Fibroblast of the conjunctiva (primary cell): ENCODE data around the gene AOX1.
A peak's percentile ranks its signal among the peaks of the same experiment; 100 is the strongest.
"Not testable (repeated sequence)": the region's sequence is repeated elsewhere in the genome, so short reads cannot be mapped to it uniquely, and the experiment has no call there.

Experiments used
- DNase-seq: peaks from one replicate; pipeline ENCODE4 v3.0.0-alpha.2; 2010; ENCODE audit warnings: low read depth

Gene AOX1

DNA sequence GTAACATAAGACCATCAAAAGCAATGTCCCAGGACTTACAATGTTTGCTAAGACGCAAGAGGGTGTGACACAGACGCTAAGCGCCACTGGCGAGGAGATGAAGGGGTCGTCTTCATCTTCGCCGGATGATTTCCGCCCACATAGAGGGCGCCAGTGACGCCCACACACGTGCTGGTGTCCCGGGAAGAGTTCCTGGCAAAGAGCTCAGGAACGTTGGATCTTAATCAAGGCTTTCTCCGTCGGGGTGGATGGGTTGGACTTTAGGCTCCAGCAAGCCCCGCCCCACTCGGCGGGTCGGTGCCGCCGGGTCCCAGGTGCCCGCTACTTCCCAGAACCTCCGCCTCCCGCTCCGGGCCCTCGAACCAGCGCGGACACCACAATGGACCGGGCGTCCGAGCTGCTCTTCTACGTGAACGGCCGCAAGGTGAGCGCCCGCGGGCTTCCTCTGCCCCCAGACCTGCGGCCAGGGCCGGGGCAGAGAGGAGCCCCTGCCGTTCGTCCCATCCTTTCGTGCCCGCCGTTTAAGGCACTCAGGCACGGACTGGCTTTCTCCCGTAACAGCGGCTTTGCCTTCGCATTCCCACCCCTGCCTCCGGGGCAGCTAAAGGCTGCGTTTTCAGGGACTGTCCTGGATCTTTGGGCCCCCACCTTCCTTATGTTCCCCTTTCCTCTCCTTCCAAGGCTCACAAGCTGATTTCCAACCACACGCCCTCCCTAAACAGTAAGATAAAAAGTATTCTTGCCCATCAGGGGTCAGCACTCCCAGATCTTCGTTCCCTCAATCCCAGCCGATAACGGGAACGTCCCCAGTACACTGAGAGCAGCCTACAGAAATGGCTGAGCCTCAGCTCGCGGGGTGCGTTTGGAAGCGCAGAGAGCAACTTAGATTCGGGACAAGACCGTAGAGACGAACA is at the start of gene AOX1:
TSS of gene AOX1 (plus strand) at position 285 of the 914 bp plus-strand sequence. CDS start at position 380, 95 bp downstream.
- peak; percentile 72 for DNase-seq

DNA sequence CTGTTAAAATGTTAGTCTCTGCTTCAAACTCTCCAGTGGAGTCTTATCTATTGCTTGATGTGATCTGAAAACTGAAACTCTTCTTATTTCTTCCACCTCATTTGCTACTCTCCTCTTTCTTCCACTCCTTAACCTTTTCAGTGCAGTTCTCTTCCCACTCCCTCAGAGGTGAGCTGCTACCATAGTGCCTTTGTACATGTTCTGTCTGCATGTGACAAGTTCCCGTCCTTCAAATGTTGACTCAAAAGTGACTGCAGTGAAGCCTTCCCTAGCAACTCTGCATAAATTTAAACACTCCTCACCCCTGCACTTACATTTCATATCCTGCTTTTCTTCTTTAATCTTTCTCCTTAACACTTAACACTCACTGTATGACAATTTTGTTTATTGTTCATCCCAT is 47.7 kb upstream of the AOX1 start:
- DNase-seq: no peak

DNA sequence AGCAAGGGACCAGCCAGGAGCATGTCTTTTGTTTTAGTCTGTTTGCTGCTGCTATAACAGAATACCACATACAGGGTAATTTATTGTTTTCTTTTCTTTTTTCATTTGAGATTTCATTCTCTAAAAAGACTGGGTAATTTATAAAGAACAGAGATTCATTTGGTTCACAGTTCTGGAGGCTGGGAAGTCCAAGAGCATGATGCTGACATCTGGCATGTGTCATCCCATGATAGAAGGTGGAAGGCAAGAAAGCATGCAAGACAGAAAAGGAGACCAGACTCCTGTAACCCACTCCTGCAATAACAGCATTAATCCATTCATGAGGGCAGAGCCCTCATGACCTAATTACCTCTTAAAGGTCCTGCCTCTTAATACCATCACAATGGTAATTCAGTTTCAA is 45.0 kb upstream of the AOX1 start:
- DNase-seq: no peak

DNA sequence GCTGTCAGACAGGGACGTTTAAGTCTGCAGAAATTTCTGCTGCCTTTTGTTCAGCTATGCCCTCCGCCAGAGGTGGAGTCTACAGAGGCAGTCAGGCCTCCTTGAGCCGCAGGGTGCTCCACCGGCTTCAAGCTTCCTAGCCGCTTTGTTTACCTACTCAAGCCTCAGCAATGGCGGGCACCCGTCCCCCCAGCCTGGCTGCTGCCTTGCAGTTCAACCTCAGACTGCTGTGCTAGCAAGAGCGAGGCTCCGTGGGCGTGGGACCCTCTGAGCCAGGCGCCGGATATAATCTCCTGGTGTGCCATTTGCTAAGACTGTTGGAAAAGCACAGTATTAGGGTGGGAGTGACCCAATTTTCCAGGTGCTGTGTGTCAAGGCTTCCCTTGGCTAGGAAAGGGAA is 19.2 kb upstream of the AOX1 start:
- not testable (repeated sequence) for DNase-seq

DNA sequence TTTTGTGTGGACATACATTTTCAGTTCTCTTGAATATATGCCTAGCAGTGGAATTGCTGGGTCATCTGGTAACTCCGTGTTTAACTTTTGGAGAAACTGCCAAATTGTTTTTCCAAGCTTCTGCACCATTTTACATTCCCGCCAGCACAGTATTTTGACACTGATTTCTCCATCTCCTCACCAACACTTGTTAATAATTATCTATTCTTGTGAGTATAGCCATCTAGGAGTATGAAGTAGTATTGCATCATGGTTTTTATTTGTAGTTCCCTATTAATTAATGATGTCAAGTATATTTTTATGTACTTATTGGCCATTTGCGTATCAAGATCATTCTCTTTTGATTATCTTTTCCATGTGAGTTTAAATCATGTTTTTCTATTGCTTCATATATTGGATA is 17.9 kb upstream of the AOX1 start:
- no peak for DNase-seq

DNA sequence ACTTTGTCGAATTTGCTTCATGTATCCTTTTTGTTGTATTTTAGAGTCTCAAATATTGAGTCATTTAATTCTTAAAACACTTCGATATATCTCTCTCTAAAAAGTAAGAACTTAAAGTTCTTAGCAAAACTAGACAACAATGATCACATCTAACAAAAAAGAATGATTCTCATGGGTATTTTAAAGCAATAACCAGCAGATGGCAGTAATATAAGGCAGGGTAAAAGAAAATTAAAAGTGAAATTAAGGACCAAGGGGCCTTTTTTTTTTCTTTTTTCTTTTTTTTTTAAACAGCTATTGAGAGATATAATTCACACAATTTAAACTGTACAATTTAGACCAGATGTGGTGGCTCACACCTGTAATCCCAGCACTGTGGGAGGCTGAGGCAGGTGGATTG is 9.9 kb upstream of the AOX1 start:
- DNase-seq: no peak

DNA sequence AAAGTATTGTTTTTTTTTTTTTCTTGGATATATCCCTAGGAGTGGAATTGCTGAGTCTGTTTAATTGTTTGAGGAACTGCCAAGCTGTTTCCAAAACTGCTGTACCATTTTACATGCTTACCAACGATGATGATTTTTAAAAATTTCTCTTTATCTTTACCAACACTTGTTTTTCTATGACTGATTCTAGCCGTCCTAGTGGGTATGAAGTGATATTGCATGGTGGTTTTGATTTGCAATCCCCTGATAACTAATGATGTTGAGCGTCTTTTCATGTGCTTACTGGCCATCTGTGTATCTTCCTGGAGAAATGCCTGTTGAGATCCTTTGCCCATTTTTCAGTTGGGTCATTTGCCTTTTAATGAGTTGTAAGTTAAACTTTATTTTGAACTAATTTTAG is 8.8 kb upstream of the AOX1 start:
- no peak for DNase-seq

DNA sequence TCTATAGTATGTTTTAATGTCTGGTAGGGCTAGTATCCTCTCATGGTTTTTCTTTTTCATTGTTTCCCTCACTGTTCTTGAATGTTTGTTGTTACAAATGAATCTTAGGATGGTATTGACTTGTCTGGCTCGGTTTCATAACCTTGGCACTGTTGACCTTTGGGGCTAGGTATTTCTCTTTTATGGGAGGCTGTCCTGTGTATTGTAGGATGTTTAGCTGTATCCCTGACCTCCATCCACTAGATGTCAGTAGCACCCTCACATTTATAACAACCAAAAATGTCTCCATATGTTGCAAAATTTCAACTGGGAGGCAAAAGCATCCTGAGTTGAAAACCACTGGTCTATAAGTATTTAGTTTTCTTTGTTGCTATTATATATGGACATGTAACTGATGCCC is 7.0 kb upstream of the AOX1 start:
- no peak for DNase-seq

DNA sequence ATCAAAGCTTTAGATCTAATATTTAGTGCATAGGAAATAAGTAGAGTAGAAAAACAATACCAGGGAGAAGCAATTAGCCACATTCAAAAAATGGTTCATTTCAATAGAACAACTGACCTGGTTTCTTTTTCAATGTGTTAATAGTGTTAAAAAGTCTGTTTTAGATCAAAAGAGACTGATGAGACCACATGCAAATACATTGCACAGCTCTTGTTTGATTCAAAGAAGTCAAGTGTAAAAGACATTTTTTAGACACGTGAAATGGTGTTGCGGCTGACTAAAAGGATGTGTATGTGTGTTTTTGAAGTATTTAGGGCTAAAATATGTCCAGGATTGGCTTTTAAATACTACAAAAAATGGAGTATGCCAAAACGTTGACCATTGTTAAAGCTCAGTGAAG is 1.2 kb upstream of the AOX1 start:
- DNase-seq: no peak

DNA sequence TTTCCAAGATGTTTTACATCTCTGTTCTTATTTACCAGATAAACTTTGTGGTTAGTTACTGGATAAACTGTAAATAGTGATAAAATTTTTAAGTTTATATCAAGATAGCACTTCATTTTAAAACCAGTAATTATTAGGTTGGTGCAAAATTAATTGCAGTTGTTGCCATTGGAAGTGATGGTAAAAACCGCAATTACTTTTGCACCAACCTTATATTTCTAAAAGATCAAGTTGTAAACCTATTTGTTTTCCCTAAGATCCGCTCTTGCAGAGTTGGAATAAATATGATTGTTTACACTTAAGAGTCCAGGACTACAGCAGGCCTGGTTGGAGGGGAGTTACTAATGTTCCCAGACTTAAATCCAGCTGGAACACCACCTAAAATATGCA is 479 bp upstream of the AOX1 start:
- no peak for DNase-seq

DNA sequence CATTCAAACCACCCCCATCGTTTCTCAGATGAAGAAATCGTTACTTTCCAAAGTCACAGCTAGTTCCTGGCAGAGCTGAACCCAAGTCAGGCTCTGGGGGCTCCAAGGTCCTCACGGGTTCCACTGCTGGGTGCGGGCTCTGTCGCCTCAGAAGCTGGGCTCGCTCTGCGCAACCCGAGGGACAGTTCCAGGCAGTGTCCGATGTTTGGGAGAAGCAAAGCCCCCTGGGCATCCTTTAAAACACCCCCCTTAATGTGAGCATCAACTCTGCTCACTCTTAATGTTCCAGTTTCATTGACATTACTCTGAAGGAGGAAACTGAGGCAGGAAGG is 796 bp downstream of the AOX1 start:
- no peak for DNase-seq

DNA sequence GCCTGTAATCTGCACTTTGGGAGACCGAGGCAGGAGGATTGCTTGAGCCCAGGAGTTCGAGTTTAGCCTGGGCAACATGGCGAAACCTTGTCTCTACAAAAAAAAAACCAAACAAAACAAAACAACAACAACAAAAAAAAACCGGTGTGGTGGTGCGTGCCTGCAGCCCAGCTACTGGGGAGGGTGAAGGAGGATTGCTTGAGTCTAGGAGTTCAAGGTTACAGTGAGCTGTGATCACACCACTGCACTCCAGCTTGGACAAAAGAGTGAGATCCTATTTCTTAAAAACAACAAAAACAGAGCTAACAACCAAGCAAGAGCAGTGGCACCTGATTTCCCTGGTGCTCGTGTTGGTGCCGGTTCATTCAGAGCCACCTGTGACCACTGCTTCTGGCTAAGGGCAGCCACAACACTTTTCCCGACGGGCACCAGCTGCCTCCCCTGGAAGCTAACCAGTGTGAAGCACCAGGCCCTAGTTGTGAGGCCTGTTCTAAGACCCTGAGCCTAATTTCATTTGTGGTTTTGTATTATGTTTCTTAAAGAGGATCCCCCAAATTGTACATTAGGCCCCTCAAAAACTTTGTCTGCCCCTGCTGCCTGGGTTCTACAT is 1.3 kb downstream of the AOX1 start:
- DNase-seq: no peak

DNA sequence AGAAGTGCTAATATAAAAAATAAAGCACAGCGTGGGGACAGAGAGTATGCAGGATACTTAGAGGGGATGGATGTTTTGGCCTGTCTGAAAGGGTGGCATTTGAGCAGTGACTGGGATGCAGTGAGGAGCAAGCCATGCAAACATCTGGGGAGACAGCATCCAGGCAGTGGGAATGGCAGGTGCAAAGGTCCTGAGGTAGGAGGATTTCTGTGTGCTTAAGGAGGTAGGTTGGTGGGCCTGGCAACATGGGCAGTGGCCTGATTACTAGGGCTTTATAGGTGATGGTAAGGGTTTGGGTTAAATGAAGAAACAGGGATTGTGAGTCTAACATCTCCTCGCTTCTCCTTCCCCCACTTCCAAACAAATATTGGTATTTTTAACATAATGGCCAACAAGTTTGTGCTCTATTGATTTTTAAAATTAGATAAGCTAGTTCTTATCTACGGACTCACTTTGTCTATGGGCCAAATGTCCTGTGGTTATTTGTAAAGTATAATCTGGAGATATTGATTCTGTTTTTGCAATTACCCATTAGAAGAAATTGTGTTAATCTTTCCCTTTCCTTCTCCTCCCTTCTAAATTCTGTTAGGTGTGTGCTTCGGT is 2.4 kb downstream of the AOX1 start:
- no peak for DNase-seq

DNA sequence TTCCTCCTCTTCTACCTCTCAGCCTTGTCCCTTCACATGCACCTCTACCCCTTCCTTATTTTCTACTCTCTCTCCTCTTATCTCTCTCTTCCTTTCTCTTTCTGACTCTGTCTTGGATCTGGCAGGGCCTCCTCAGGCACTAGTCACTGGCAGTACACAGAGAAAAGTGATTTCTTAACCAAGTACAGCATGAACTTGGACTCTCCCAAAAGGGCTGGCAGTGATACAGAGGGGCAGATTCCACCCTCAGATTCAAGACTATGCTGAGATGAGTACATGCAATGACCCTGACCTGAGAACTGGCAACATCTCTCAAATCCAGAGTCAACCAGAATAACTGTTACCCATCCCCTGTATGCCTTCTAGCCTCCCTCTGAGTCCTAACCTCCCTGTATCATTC is 4.3 kb downstream of the AOX1 start:
- peak; percentile 67 for DNase-seq

DNA sequence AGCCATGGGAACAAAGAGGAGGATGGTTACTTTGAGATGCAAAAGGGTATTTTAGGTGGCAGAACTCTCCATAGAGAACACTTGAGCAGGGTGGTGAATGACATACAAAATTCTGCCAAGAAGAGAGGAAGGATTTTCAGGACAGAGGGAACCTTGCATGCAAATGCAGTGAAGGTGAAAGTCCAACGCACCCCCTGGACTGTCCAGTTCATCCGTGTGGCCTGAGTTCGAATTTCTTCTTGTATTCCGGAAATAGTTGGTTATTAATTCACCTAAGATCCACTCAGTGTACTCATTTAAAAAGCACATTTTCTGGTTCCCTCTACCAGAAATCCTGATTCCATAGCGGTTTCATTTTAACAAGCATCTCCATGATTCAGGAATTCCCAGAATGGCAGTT is 5.5 kb downstream of the AOX1 start:
- DNase-seq: no peak

DNA sequence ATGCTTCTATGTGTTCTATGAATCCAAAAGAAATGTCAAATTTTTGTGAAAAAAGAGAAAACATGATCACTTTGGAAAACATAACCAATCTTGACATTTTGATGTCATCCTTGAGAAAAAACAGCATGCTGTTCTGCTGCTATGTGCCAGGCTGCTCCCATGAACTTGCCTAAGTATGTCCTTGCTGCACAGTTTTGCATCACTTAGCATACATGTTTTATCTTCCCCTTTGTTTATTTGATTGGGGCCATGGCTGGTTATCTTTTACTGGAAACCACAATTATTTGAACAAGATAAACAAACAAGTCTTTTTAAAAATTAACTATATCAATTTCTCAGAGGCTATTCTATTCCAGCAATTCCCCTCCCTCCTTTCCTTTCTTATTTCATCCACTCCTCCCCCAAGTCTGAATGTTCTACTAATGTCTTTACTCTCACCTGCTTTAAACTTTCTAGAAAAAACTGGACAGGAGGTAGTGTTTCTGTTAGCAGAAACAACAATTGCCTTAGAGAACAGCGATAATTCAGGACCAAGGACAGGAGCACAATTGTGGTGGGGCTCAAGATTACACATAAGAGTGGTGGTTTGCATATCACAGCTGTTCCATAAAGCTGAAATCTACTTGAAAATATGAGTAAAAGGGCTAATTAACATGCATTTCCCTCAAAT is 6.7 kb downstream of the AOX1 start:
- no peak for DNase-seq

DNA sequence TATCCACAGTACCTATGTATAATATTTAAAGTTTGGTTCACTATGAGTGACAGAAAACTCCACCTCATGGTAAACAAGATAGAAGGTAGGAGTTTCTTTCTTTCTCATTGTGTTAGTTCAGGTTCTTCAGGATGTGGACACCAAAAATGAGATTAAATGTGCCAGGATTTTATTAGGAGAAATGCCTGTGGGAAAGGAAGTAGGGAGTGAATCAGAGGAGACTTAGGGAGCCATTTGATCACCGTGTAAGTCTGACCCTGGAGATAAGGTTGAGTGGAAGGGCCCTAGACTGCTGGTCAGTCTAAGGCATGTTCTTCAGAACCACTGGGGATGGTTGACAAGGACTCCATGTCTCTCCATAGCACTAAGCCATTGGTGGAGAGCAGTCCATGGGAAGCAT is 8.1 kb downstream of the AOX1 start:
- no peak for DNase-seq

DNA sequence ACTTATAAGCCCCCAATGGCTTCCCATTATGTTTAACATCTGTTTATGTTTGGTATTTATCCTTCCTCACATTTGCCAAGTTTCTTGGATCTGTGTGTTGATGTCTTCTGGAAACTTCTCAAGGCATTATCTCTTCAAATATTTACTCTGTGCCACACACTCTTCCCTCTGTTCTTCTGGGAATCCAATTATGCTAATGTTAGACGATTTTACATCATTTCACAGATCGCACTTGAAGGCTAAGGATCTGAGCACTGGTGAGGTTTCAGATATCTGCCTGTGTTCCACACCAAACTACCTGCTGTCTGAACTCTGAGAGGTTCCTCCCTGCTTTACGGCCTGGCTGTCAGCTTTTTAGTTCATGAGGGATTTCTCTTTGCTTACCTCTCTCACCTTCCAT is 10.1 kb downstream of the AOX1 start:
- no peak for DNase-seq

DNA sequence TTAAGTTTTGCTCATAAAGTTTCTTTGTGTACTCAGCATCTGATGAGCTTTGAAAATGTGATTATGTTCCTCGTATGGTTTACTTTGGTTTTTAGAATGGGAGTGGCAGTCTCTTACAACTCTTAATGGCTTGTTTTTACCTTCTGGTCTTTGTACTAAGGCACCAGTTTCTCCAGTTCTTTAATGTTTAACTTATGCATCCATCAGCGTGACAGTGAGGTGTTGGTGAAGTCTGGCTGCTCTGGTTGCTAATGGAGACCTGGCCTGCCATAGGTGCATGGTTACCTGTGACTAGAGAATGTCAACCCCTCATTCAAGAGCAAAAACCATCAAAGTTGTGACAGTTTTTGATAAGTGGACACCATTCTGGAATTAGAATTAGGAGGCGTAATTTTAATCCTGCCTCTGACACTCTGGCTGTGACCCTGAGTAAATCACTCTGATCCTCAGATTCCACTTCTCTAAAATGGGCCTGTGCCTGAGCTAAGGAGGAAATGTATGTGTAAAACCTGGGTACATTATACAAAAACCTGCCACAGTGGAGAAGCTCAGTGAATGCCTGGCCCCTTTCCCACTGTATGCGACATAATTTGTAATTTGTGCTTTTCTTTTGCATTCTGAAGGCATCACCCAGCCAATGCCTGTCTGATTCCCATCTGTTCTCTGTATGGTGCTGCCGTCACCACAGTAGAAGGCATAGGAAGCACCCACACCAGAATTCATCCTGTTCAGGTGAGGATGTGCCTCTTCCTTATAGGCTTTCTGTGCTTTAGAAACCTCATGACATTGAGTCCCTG is 11.2 kb downstream of the AOX1 start:
- DNase-seq: no peak

DNA sequence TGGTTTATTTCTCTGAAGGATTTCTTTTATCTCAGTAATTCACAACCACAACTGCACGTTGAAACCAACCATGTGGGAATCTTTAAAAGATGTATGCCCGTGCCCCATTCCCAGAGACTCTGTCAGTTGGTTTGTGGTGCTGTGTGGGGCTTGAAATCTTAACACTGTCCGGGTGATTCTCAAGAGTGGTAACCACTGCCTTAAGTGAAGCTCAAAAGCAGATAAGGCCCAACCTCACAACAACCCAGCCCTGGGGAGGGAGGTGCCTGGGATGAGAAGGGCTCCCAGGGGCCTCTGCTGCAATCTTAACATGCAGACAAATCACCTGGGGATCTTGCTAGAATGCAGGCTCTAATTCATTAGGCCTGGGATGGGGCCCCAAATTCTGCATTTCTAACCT is 13.4 kb downstream of the AOX1 start:
- DNase-seq: no peak

DNA sequence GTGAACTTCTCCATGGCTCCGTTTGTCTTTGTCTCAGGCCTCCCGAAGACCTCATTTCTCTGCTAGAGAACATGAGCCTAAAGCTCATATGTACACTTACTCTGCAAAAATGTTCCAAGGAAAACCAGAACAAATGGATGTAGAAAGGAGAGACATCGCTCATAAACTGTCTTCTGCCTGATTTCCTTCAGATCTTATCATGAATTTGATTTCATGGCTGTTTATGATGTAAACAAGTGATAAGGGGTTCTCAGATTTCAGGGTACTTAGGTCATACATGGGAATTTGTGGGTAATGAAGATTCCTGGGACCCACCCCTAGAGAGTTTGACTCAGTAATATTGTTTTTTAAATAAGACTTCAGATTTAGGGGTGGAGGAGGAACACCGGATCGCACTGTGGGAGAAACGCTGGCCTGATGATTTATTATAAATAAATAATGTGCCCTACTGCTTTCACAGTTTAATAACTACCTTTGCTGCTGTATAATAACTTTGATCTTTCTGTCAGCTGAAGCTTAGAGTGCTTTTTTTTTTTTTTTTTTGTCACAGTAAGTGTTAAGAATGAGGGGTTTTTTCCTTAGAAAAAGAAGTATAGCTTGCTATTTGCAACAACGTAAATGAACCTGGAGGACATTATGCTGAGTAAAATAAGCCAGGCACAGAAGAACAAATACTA is 14.9 kb downstream of the AOX1 start:
- DNase-seq: no peak

DNA sequence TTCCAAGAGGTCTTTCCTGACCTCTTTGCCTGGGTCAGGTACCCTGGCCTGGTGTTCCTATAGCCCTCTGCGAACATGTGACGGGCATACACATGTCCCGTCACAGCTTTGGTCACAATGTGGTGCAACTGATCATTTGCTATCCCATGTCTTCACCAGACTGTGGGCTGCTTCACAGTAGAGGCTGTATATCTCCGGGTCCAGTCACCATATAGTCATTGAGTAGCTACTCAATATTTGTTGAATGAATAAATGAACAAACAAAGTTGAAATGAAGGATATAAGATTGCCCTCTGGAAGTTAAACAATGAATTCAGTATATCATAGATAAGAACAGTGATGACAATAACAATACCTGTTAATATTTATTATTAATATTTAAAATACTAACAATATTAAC is 16.8 kb downstream of the AOX1 start:
- no peak for DNase-seq
